Keratinocyte (primary cell): ENCODE results near the gene SCEL. TPM values are rescaled to one million over a fixed set of nuclear protein-coding genes. Genes with fewer than 3 reads are reported as not detected.

Experiments used
- DNase-seq: peaks from one replicate; pipeline ENCODE4 v3.0.0-alpha.2; 2011; ENCODE audit warnings: low read depth, missing footprints, low spot score
- FAIRE-seq: peaks from 2 replicates; lab custom pipeline; 2011; peaks lifted over from hg19 to GRCh38; lab: Jason Lieb, UNC
- H2AFZ ChIP-seq: 2 replicates; pipeline ENCODE4 v1.6.0; 2012; ENCODE audit warnings: low read length, control low read depth, inconsistent platforms; ENCODE audit not compliant: control insufficient read depth
- H3K27ac ChIP-seq: 2 replicates; pipeline ENCODE4 v1.5.1; 2011; ENCODE audit warnings: low read length; ENCODE audit not compliant: control insufficient read depth, insufficient read depth
- H3K27me3 ChIP-seq: 3 replicates; pipeline ENCODE4 v1.6.0; 2011; ENCODE audit warnings: low read length; ENCODE audit not compliant: control insufficient read depth, insufficient read depth; ENCODE audit errors: extremely low read depth
- H3K36me3 ChIP-seq, 2 experiments: 2 replicates in 1 of 2; 3 replicates in 1 of 2; pipeline ENCODE4 v1.5.1; 2011; ENCODE audit warnings: low read length in 2 of 2, mild to moderate bottlenecking in 1 of 2; ENCODE audit not compliant: control insufficient read depth in 2 of 2, insufficient read depth in 2 of 2; ENCODE audit errors: extremely low read depth in 1 of 2
- H3K4me1 ChIP-seq: 3 replicates; pipeline ENCODE4 v1.5.1; 2011; ENCODE audit warnings: low read length; ENCODE audit not compliant: control insufficient read depth, insufficient read depth; ENCODE audit errors: extremely low read depth
- H3K4me2 ChIP-seq: 3 replicates; pipeline ENCODE4 v1.6.0; 2011; ENCODE audit warnings: low read depth, low read length; ENCODE audit not compliant: control insufficient read depth, insufficient read depth; ENCODE audit errors: extremely low read depth
- H3K4me3 ChIP-seq, 3 experiments: fragments of 200-600 bp in 1 of 3; sonication (generic) in 1 of 3; 2 replicates in 2 of 3; 3 replicates in 1 of 3; pipeline ENCODE4 v1.5.1; 2011 to 2016; ENCODE audit warnings: low read length in 3 of 3, mild to moderate bottlenecking in 3 of 3, control low read depth in 2 of 3, inconsistent platforms in 1 of 3, low read depth in 1 of 3, mixed read lengths in 1 of 3, mixed run types in 1 of 3, moderate library complexity in 1 of 3; ENCODE audit not compliant: control insufficient read depth in 2 of 3, insufficient read depth in 2 of 3; ENCODE audit errors: extremely low read depth in 1 of 3
- H3K79me2 ChIP-seq: 2 replicates; pipeline ENCODE4 v1.6.0; 2012; ENCODE audit warnings: low read length; ENCODE audit not compliant: control insufficient read depth, insufficient read depth
- H3K9ac ChIP-seq: 3 replicates; pipeline ENCODE4 v1.6.0; 2011; ENCODE audit warnings: low read length; ENCODE audit not compliant: control insufficient read depth, insufficient read depth; ENCODE audit errors: extremely low read depth
- H3K9me1 ChIP-seq: 3 replicates; pipeline ENCODE4 v1.6.0; 2011; ENCODE audit warnings: low read length; ENCODE audit not compliant: control insufficient read depth, insufficient read depth; ENCODE audit errors: extremely low read depth
- H3K9me3 ChIP-seq: 2 replicates; pipeline ENCODE4 v1.5.1; 2012; ENCODE audit warnings: low read depth, low read length; ENCODE audit not compliant: control insufficient read depth
- H4K20me1 ChIP-seq: 3 replicates; pipeline ENCODE4 v1.6.0; 2011; ENCODE audit warnings: low read length; ENCODE audit not compliant: control insufficient read depth, insufficient read depth; ENCODE audit errors: extremely low read depth
- CTCF ChIP-seq, 3 experiments: IDR thresholded peaks in 1 of 3; conservative IDR thresholded peaks in 1 of 3; optimal IDR thresholded peaks in 1 of 3; 2 replicates in 2 of 3; 3 replicates in 1 of 3; pipeline versions ENCODE3 to v1.5.1; 2011; ENCODE audit warnings: low read length in 3 of 3, mild to moderate bottlenecking in 3 of 3, moderate library complexity in 2 of 3, control low read depth in 1 of 3, inconsistent platforms in 1 of 3; ENCODE audit not compliant: insufficient read depth in 2 of 3; ENCODE audit errors: extremely low read depth in 1 of 3
- EZH2 ChIP-seq: IDR thresholded peaks from one replicate; pipeline ENCODE4 v1.6.1; 2012; ENCODE audit warnings: inconsistent platforms, mild to moderate bottlenecking, low read length, moderate library complexity
- dilution Hi-C: fragments of 300-500 bp; cut with MboI; formaldehyde crosslinking; loops from one replicate; pipeline ENCODE4 v1.7.0; 2020; ENCODE audit warnings: low sequenced_read_pairs; ENCODE audit not compliant: extremely low pct_ligation_motif_present
- polyA plus RNA-seq, 5 experiments: library from polyadenylated mRNA; depleted of rRNA in 3 of 5; stranded (reverse) in 3 of 5; stranded (forward) in 1 of 5; unstranded in 1 of 5; fragments of >200 nt; gene quantifications; 1 replicate in 1 of 5; 2 replicates in 3 of 5; 3 replicates in 1 of 5; pipeline versions ENCODE4 v1.2.1 to v1.2.3, GENCODE V29; 2011 to 2012; ENCODE audit warnings: missing spikeins in 2 of 5, low read depth in 1 of 5, low replicate concordance in 1 of 5

SCEL gene
- polyA plus RNA-seq, 1 donor (not counting 4 experiments of a cell fraction or from before 2014, with no cell fraction given): 30.5 TPM

GRCh38 chr13:77548095-77548494 is 12.6 kb downstream of the SCEL start:
- no peak overlapping the region for H2AFZ ChIP-seq
- dilution Hi-C loops: no loop called here
- H4K20me1 ChIP-seq: no peaks in the 10 kb centered on the region
- no peak overlapping the region for H3K4me3 ChIP-seq
- no peak overlapping the region for H3K9ac ChIP-seq
- TF ChIP-seq CTCF (optimal IDR thresholded peaks at IDR 0.05 in 1 of 3, IDR thresholded peaks at IDR 0.05 in 1 of 3, conservative IDR thresholded peaks at IDR 0.05 in 1 of 3; ENCODE audit: extremely low read depth in 1 of 3, insufficient read depth in 2 of 3, low read length in 3 of 3): no peak
- no peak for TF ChIP-seq EZH2
- H3K4me1 ChIP-seq: peaks cover 13% of the 10 kb centered on the region
- no peaks in the 10 kb centered on the region for H3K36me3 ChIP-seq
- DNase-seq: no peak
- no peak overlapping the region for H3K4me2 ChIP-seq
- no peak for FAIRE-seq
- H3K27ac ChIP-seq: no peak overlapping the region
- H3K9me1 ChIP-seq: no peaks in the 10 kb centered on the region
- H3K79me2 ChIP-seq: no peaks in the 10 kb centered on the region
- H3K9me3 ChIP-seq: no peaks in the 10 kb centered on the region
- H3K27me3 ChIP-seq: no peaks in the 10 kb centered on the region

- H3K4me2 ChIP-seq: no peak overlapping the region
- no peaks in the 10 kb centered on the region for H3K36me3 ChIP-seq
- H3K4me1 ChIP-seq: peaks cover 12% of the 10 kb centered on the region
- FAIRE-seq (no peak), DNase-seq (no peak)
- dilution Hi-C loops: no loop called here
- no peaks in the 10 kb centered on the region for H3K9me3 ChIP-seq
- H4K20me1 ChIP-seq: no peaks in the 10 kb centered on the region
- TF ChIP-seq EZH2 (no peak), CTCF (optimal IDR thresholded peaks at IDR 0.05 in 1 of 3, IDR thresholded peaks at IDR 0.05 in 1 of 3, conservative IDR thresholded peaks at IDR 0.05 in 1 of 3; ENCODE audit: extremely low read depth in 1 of 3, insufficient read depth in 2 of 3, low read length in 3 of 3) (no peak)
- H3K27ac ChIP-seq: no peak overlapping the region
- no peaks in the 10 kb centered on the region for H3K27me3 ChIP-seq
- no peaks in the 10 kb centered on the region for H3K9me1 ChIP-seq
- H3K9ac ChIP-seq: no peak overlapping the region
- H3K4me3 ChIP-seq: no peak overlapping the region
- H2AFZ ChIP-seq: no peak overlapping the region
- no peaks in the 10 kb centered on the region for H3K79me2 ChIP-seq
Observed at GRCh38 chr13:77548594-77548993, 13.1 kb downstream of the SCEL start.
